CD4-positive, alpha-beta T cell (primary cell): Measurements from ENCODE around the gene CDKN1A. TPM values are rescaled to one million over a fixed set of nuclear protein-coding genes. Genes with fewer than 3 reads are reported as not detected.

Source experiments
- ATAC-seq: fragments of 200-7000 bp; cut with Tn5 transposase; one replicate; pipeline ENCODE4 v1.10.0; 2022; ENCODE audit warnings: mild to moderate bottlenecking; ENCODE audit not compliant: poor library complexity
- CTCF ChIA-PET: fragments of 350-600 bp; sonication (Branson Sonifier 250); formaldehyde crosslinking; loops from one replicate; lab custom pipeline; 2021; ENCODE audit warnings: antibody characterized with exemption, inconsistent platforms; lab: Charles Lee
- POLR2A ChIA-PET: fragments of 350-600 bp; sonication (Branson Sonifier 250); formaldehyde crosslinking; loops from one replicate; lab custom pipeline; 2021; ENCODE audit warnings: antibody characterized with exemption, inconsistent platforms; lab: Charles Lee
- DNase-seq, 14 experiments: peaks; one replicate each; pipeline ENCODE4 v3.0.0-alpha.2; 2013 to 2020; ENCODE audit warnings: mixed read lengths in 2 of 14
- H3K27ac ChIP-seq, 2 donors: one replicate each; pipeline versions ENCODE4 v1.5.1 to v1.7.0; 2013; ENCODE audit warnings: low read length in 2 of 2, low read depth in 1 of 2, mild to moderate bottlenecking in 1 of 2
- H3K27me3 ChIP-seq, 2 experiments: 1 replicate in 1 of 2; 2 replicates in 1 of 2; pipeline versions ENCODE4 v1.6.1 to v1.7.0; 2013; ENCODE audit warnings: low read length in 2 of 2, control low read depth in 1 of 2, mild to moderate bottlenecking in 1 of 2, moderate library complexity in 1 of 2; ENCODE audit not compliant: insufficient read depth in 2 of 2, control insufficient read depth in 1 of 2
- H3K36me3 ChIP-seq: one replicate; pipeline ENCODE4 v1.6.1; 2013; ENCODE audit warnings: low read length, control low read depth; ENCODE audit not compliant: insufficient read depth
- H3K4me1 ChIP-seq: one replicate; pipeline ENCODE4 v1.6.1; 2013; ENCODE audit warnings: low read length, control low read depth; ENCODE audit not compliant: insufficient read depth
- H3K4me3 ChIP-seq: one replicate; pipeline ENCODE4 v1.5.1; 2013; ENCODE audit warnings: mild to moderate bottlenecking, low read length, moderate library complexity
- H3K9me3 ChIP-seq, 2 experiments: 1 replicate in 1 of 2; 2 replicates in 1 of 2; pipeline versions ENCODE4 v1.6.1 to v1.7.0; 2013; ENCODE audit warnings: low read length in 2 of 2, mild to moderate bottlenecking in 2 of 2, control low read depth in 1 of 2, moderate library complexity in 1 of 2; ENCODE audit not compliant: control insufficient read depth in 1 of 2, insufficient read depth in 1 of 2
- H3K27ac Mint-ChIP-seq: one replicate; pipeline ENCODE4 v1.8.0; 2020; ENCODE audit warnings: mixed read lengths
- H3K27me3 Mint-ChIP-seq: one replicate; pipeline ENCODE4 v1.8.0; 2021; ENCODE audit warnings: mixed read lengths
- H3K36me3 Mint-ChIP-seq: one replicate; pipeline ENCODE4 v1.8.0; 2021; ENCODE audit warnings: low read depth, mixed read lengths
- H3K4me1 Mint-ChIP-seq: one replicate; pipeline ENCODE4 v1.8.0; 2021; ENCODE audit warnings: low read depth, mixed read lengths
- H3K4me3 Mint-ChIP-seq: one replicate; pipeline ENCODE4 v1.8.0; 2020; ENCODE audit warnings: mild to moderate bottlenecking, mixed read lengths
- H3K9me3 Mint-ChIP-seq: one replicate; pipeline ENCODE4 v1.8.0; 2020; ENCODE audit warnings: mixed read lengths
- CTCF ChIP-seq: fragments of 200-600 bp; IDR thresholded peaks from one replicate; pipeline ENCODE4 v1.8.0; 2022; ENCODE audit warnings: antibody characterized with exemption, mild to moderate bottlenecking
- intact Hi-C, 2 experiments: fragments of 100-400 bp; cut with DNase I in 1 of 2; cut with micrococcal nuclease in 1 of 2; formaldehyde crosslinking; loops; one replicate each; pipeline versions ENCODE4 v1.15.1 to v1.9.0; 2023 to 2025; cut with DNase I, micrococcal nuclease
- total RNA-seq, 174 experiments: library from RNA in 2 of 174; stranded (reverse) in 2 of 174; gene quantifications; one replicate each; pipeline ENCODE4 v1.2.3 and lab custom pipeline; 2021 to 2026

The CDKN1A gene
- total RNA-seq, 2 experiments from 2014 or later = 98.3 to 98.6 TPM

- H3K36me3 ChIP-seq = no peaks in the 10 kb centered on the region
- no peak for TF ChIP-seq CTCF
- ATAC-seq (no peak), DNase-seq (peak in 1 of 14 experiments; percentile 22)
- no peak overlapping the region for H3K27ac ChIP-seq
- ChIA-PET POLR2A (no interaction called here), CTCF (no interaction called here)
- H3K4me1 ChIP-seq = peaks cover 5% of the 10 kb centered on the region
- no peak overlapping the region for H3K27ac Mint-ChIP-seq
- intact Hi-C loops = no loop called here
- H3K27me3 ChIP-seq = no peaks in the 10 kb centered on the region
- H3K4me3 ChIP-seq = no peak overlapping the region
- H3K27me3 Mint-ChIP-seq = no peaks in the 10 kb centered on the region
- no peaks in the 10 kb centered on the region for H3K4me1 Mint-ChIP-seq
- H3K36me3 Mint-ChIP-seq = no peaks in the 10 kb centered on the region
- no peak overlapping the region for H3K4me3 Mint-ChIP-seq
- no peaks in the 10 kb centered on the region for H3K9me3 Mint-ChIP-seq
- no peaks in the 10 kb centered on the region for H3K9me3 ChIP-seq
Observed at GRCh38 chr6:36699348-36699747, 20.8 kb downstream of the CDKN1A start.

- Histone ChIP-seq H3K4me1 (peaks cover 5% of the 10 kb centered on the region), H3K36me3 (no peaks in the 10 kb centered on the region), H3K27ac (no peak overlapping the region), H3K27me3 (no peaks in the 10 kb centered on the region), H3K9me3 (no peaks in the 10 kb centered on the region), H3K4me3 (no peak overlapping the region)
- POLR2A ChIA-PET = interaction anchor here (0.5 kb wide), 1 partner anchor 654 kb away, joined by 4 read pairs; no protein-coding TSS in a partner anchor
- H3K9me3 Mint-ChIP-seq = no peaks in the 10 kb centered on the region
- intact Hi-C loops = no loop called here
- peak in 1 of 14 experiments; percentile 7 for DNase-seq
- H3K27ac Mint-ChIP-seq = no peak overlapping the region
- no peaks in the 10 kb centered on the region for H3K36me3 Mint-ChIP-seq
- ATAC-seq = no peak
- H3K4me3 Mint-ChIP-seq = no peak overlapping the region
- CTCF ChIA-PET = no interaction called here
- H3K4me1 Mint-ChIP-seq = no peaks in the 10 kb centered on the region
- TF ChIP-seq CTCF = no peak
- H3K27me3 Mint-ChIP-seq = no peaks in the 10 kb centered on the region
Observed at GRCh38 chr6:36700071-36700812, 21.7 kb downstream of the CDKN1A start.

- Mint-ChIP-seq H3K36me3 (no peaks in the 10 kb centered on the region), H3K4me3 (no peak overlapping the region), H3K27ac (no peak overlapping the region), H3K4me1 (no peaks in the 10 kb centered on the region), H3K9me3 (no peaks in the 10 kb centered on the region), H3K27me3 (no peaks in the 10 kb centered on the region)
- Histone ChIP-seq H3K27me3 (no peaks in the 10 kb centered on the region), H3K36me3 (no peaks in the 10 kb centered on the region), H3K27ac (no peak overlapping the region), H3K9me3 (no peaks in the 10 kb centered on the region), H3K4me3 (no peak overlapping the region), H3K4me1 (peaks cover 5% of the 10 kb centered on the region)
- POLR2A ChIA-PET = interaction anchor here (0.5 kb wide), 1 partner anchor 655 kb away, joined by 4 read pairs; no protein-coding TSS in a partner anchor
- DNase-seq (no peak), ATAC-seq (no peak)
- CTCF ChIA-PET = no interaction called here
- TF ChIP-seq CTCF = no peak
- intact Hi-C loops = no loop called here
Observed at GRCh38 chr6:36700831-36701230, 22.3 kb downstream of the CDKN1A start.
